Measurements from ENCODE around the gene GGPS1. TPM values are rescaled to one million over a fixed set of nuclear protein-coding genes. Genes with fewer than 3 reads are reported as not detected.
"Not testable (repeated sequence)": the region's sequence is repeated elsewhere in the genome, so short reads cannot be mapped to it uniquely, and the experiment has no call there.

Gene GGPS1
- total RNA-seq, 1 donor from 2014 or later = 27.1 TPM

DNA sequence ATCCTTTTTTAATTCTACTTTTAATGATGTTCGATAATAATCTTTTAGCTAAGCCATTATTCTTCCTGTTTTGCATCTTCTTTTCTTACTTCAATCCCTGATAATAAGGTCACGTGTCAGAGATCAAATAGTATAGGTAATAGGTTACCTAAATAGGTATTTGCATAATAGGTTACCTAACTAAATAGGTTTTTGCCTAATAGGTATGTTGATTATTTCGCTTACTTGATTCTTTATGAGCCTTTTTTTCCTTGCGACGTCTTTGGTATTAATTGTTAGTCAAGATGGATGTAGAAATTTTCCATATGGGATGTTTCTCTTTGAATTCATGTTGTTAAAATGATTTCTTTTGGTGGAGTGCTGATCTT, 2.5 kb downstream of the GGPS1 start:
- intact Hi-C loops (cut with micrococcal nuclease) = no loop called here

GRCh38 chr1:235331401-235331800, 3.0 kb downstream of the GGPS1 start:
- intact Hi-C loops (cut with micrococcal nuclease) = no loop called here

DNA sequence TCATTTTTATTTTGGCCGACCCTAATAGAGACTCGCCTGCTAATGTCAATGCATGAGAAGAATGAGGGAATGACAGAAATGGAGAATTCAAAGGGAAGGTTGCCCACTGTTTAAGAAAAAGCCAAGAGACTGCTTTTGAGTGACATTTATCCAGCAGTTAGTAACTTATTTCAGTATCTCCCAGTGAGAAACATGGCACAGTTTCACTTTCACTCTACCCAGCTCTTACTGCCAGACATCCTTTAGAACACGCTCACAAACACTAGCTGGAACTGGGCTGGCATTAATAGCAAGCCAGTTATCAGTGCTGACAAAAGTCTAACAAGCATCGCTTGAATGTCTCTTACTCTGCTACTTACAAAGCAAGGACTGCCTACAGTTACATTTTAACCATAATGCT, 8.5 kb downstream of the GGPS1 start:
- intact Hi-C loops (cut with micrococcal nuclease) = loop anchor here (1.0 to 2.0 kb wide), 2 partner anchors 9 to 30 kb away; partner anchors contain the start of genes ARID4B, GGPS1 and TBCE

DNA sequence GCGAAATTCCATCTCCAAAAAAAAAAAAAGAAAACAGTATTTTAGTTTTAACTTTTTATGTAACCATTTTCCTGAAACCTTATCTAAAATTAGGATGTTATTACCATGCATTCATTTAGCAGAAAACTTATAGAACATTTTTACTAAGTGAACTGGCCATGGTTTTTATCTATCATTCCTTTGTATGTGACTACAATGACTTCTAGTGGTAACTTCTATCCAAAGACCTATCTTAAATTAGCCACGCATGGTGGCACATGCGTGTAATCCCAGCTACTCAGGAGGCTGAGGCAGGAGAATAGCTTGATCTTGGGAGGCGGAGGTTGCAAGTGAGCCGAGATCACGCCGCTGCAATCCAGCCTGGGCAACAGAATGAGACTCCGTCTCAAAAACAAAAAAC, 11.4 kb downstream of the GGPS1 start:
- intact Hi-C loops (cut with micrococcal nuclease) = no loop called here

DNA sequence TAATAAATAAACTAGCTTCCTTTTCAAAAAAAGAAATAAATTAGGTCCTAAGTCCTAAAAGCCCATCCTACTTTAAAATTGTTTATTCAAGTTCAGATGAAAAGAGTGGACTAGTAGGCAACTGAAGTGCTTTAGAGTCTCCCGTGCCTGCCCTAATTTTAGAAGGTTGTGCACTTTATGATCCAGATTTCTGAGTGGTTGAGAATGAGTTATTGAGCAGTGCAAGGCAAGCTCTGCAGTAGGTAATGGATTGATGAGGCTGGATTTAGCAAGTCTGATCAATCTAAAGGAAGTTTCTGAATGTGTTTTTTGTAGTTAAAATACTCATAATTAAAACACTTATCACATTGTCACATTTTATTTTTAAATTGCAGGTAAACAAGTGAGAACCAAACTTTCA, 13.0 kb downstream of the GGPS1 start:
- intact Hi-C loops (cut with micrococcal nuclease) = no loop called here

DNA sequence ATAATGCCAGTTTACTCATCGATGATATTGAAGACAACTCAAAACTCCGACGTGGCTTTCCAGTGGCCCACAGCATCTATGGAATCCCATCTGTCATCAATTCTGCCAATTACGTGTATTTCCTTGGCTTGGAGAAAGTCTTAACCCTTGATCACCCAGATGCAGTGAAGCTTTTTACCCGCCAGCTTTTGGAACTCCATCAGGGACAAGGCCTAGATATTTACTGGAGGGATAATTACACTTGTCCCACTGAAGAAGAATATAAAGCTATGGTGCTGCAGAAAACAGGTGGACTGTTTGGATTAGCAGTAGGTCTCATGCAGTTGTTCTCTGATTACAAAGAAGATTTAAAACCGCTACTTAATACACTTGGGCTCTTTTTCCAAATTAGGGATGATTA, 13.7 kb downstream of the GGPS1 start:
- intact Hi-C loops (cut with micrococcal nuclease) = no loop called here

DNA sequence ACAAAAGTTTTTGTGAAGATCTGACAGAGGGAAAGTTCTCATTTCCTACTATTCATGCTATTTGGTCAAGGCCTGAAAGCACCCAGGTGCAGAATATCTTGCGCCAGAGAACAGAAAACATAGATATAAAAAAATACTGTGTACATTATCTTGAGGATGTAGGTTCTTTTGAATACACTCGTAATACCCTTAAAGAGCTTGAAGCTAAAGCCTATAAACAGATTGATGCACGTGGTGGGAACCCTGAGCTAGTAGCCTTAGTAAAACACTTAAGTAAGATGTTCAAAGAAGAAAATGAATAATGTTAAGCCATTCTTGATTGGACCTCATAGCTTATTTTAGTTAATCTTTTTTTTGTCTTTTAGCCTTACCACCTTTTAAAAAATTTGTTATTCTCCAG, 14.1 kb downstream of the GGPS1 start:
- intact Hi-C loops (cut with micrococcal nuclease) = no loop called here

- intact Hi-C loops (cut with micrococcal nuclease) = loop anchor here (2.0 kb wide), 1 partner anchor 15 kb away; no protein-coding TSS in a partner anchor
These were observed 15.4 kb downstream of the GGPS1 start for GRCh38 chr1:235343726-235344125.

GRCh38 chr1:235351441-235351840, 23.1 kb downstream of the GGPS1 start:
- intact Hi-C loops (cut with micrococcal nuclease) = no loop called here

DNA sequence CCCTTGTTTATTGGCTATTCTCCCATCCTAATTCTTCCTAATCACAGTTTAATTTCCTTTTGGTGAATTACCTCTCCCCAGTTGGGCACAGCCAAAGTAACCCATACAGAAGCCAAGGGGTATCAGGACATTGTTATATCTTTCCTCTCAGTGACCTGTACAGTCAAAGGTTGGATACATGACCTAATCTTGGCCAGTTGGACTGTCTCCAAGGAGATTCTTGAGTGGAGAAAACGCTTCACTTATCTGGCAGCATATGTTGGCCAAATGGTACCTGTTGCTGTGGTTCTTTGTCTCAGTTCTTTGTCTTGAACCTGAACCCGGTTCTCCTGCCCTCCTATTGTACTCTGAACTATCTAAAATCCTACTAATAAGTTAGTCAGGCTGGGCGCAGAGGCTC, 23.5 kb downstream of the GGPS1 start:
- intact Hi-C loops (cut with micrococcal nuclease) = no loop called here

- intact Hi-C loops (cut with micrococcal nuclease) = loop anchor here (2.0 kb wide), 1 partner anchor 13 kb away; no protein-coding TSS in a partner anchor
These were observed 29.4 kb downstream of the GGPS1 start for GRCh38 chr1:235357485-235358373.

GRCh38 chr1:235358899-235359298, 30.5 kb downstream of the GGPS1 start:
- intact Hi-C loops (cut with micrococcal nuclease) = loop anchor here (2.0 kb wide), 1 partner anchor 14 kb away; no protein-coding TSS in a partner anchor

DNA sequence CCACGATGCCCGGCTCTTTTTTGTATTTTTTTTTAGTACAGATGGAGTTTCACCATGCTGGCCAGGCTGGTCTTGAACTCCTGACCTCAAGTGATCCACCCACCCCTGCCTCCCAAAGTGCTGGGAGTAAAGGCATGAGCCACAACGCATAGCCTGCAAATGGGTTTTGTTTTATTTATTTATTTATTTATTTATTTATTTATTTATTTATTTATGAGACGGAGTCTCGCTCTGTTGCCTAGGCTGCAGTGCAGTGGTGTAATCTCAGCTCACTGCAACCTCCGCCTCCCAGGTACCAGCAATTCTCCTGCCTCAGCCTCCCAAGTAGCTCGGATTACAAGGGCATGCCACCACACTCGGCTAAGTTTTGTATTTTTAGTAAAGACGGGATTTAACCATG, 35.8 kb downstream of the GGPS1 start:
- intact Hi-C loops (cut with micrococcal nuclease) = not testable (repeated sequence)

DNA sequence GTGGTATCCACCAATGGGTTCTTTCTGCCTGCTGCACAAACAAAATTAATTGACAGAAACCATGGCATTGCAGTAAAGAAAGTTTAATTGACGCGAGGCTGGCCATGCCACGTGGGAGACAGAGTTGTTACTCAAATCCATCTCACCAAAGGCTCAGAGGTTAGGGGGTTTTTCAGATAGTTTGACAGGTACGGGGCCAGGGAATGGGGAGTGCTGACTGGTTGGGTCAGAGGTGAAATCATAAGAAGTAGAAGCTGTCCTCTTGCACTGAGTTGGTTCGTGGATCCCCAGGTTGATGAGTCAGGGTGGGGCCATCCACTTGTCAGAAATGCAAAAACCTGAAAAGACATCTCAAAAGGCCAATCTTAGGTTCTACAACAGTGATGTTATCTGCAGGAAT, 37.9 kb downstream of the GGPS1 start:
- intact Hi-C loops (cut with micrococcal nuclease) = loop anchor here (2.0 to 5.0 kb wide), 5 partner anchors 29 to 994 kb away; partner anchors contain the start of genes COA6 and LYST

DNA sequence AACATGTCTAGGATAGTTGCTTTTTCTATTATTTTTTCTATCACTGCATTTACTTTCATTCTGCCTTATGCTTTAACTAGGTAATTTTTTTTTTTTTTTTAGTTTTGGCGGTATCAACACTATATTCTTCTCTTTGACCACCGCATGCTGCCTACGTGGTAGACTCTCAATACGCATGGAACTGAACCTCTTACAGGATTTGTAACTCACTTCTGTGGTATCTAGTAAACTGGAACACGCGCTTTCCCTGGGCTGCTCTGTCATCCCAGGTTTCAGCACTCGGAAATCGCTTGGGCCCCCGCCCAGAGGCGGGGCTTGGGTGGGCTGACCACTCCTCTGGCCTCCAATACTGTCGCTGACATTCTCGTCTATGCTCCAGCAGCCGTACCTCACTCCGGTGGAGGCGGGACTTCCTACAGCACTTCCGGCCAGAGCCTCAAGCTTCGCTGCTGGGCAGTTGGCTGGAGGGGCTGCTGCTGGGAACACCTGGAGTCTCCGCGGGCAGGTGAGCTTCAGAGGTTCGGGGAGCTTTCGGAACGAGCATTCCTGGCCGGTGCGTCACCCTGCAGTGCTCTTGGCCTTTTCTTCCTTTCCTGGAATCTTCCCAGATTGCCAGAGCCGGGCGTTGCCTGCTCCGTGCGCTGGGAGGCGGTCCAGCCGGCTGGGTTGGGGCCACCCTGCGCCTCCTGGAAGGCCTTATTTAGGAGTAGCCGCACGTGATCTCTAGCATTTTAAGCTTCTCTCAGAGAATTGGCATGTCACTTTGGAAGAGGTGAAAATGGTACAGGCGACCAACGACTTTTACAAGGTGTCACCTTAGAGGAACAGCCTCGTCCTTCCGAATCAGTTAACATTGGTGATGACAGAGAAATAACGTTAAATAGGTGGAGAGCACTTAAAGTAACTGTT, 38.9 kb downstream of the GGPS1 start, which contains the start of gene TBCE:
TSS of gene TBCE (plus strand) at position 428 of the 909 bp plus-strand sequence. CDS start 12,623 bp downstream, outside the sequence.
- intact Hi-C loops (cut with micrococcal nuclease) = loop anchor here (1.0 to 5.0 kb wide), 11 partner anchors 30 to 995 kb away; partner anchors contain the start of genes ARID4B, B3GALNT2, COA6 and GGPS1

DNA sequence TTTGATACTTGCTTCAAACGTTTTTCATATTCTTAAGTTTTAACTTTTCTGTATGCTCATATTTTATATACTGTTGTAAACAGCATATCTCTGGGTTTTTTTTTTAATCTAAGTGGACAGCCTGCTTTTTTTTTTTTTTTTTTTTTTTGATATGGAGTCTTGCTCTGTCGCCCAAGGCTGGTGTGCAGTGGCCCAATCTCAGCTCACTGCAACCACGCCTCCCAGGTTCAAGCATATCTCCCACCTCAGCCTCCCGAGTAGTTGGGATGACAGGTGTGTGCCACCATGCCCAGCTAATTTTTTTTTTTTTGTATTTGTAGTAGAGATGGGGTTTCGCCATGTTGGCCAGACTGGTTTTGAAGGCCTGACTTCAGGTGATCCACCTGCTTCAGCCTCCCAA, 40.1 kb downstream of the GGPS1 start:
- intact Hi-C loops (cut with micrococcal nuclease) = loop anchor here (5.0 kb wide), 2 partner anchors 966 to 996 kb away; partner anchors contain the start of gene COA6

DNA sequence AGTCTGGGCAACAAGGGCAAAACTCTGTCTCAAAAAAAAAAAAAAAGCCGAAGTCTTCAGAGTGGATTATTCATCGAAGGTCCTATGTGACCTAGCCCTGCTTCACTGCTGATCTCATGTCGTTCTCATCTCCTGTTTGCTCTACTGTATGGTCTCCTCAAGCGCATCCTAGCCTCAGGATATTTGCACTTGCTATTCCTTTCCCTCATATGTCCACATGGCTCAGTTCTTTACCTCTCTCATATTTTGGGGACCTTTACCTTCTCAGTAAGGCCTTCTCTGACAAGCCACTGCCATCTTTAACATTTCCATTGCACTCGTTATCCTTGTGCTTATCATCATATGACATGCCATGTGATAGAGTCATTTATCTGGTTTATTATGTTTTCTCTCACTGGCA, 41.4 kb downstream of the GGPS1 start:
- intact Hi-C loops (cut with micrococcal nuclease) = loop anchor here (5.0 kb wide), 2 partner anchors 968 to 998 kb away; partner anchors contain the start of gene COA6

- intact Hi-C loops (cut with micrococcal nuclease) = no loop called here
These were observed 47.7 kb downstream of the GGPS1 start for GRCh38 chr1:235375919-235376605.

DNA sequence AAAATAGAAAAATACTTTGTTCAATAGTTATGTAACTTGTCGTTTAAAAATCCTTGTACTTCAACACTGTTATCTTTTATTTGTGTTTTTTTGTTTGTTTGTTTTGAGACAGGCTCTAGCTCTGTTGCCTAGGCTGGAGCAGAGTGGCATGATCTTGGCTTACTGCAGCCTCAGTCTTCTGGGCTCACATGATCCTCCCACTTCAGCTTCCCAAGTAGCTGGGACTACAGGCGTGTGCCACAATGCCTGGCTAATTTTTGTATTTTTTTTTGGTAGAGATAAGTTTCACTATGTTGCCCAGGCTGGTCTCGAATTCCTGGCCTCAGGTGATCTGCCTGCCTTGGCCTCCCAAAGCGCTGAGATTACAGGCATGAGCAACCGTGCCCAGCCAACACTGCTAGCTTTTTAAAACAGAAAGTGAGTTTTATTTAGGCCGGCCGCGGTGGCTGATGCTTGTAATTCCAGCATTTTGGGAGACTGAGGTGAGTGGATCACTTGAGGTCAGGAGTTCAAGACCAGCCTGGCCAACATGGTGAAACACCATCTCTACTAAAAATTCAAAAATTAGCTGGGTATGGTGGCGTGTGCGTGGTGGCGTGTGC, 49.9 kb downstream of the GGPS1 start:
- intact Hi-C loops (cut with micrococcal nuclease) = not testable (repeated sequence)
